ENCODE results near the gene KLK5. TPM values are rescaled to one million over a fixed set of nuclear protein-coding genes. Genes with fewer than 3 reads are reported as not detected.
"Not testable (repeated sequence)": the region's sequence is repeated elsewhere in the genome, so short reads cannot be mapped to it uniquely, and the experiment has no call there.

KLK5 gene
- polyA plus RNA-seq, 1 donor = 1.6 TPM

DNA sequence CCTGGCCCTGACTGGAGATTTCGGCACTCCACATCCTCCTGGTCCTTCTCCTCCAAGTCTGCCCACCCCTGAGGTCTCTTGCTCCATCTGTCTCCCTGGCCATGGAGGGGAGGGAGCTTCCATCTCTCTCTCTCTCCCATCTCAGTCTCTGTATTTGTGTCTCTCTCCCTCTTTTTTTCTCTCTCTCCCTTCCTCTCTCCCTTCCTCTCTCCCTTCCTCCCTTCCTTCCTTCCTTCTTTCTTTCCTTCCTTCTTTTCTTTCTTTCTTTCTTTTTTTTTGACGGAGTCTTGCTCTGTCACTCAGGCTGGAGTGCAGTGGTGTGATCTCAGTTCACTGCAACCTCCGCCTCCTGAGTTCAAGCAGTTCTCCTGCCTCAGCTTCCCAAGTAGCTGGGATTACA lies 17.0 kb upstream of the KLK5 start:
- H3K4me1 ChIP-seq (ENCODE audit: control insufficient read depth, insufficient read depth, low read length); H3K27me3 ChIP-seq (ENCODE audit: control insufficient read depth, insufficient read depth, low read length); H3K36me3 ChIP-seq (ENCODE audit: control insufficient read depth, insufficient read depth, low read length); H3K27ac ChIP-seq (ENCODE audit: low read length); H3K9me3 ChIP-seq (ENCODE audit: control insufficient read depth, low read depth, low read length); DNase-seq; H3K4me3 ChIP-seq (ENCODE audit: low read length): not testable (repeated sequence)
- 83% methylated on average over 1 of the region's 3 CpGs for WGBS (ENCODE audit: insufficient coverage, low lambda C conversion rate)

DNA sequence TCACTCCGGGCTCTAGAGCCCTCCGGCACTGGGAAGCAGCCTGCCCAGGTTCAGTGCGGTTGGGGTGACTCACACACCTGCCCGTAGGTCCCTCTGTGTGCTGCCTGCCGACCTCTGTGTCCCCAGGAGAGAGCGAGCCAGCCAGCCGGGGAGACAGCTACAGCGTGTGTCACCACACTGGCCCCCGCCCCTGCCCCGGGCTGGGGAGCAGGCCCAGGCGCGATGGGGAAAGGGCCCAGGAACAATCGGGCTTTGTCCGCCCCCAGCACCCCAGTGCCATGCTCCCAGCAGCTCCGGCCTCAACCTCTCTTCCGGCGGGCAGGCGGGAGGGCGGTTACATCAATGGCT lies 16.5 kb upstream of the KLK5 start, which contains the start of gene KLK6:
TSS of gene KLK6 (minus strand) at position 179 of the 348 bp plus-strand sequence. CDS start 1,487 bp downstream, outside the sequence.
- Histone ChIP-seq H3K36me3 (ENCODE audit: control insufficient read depth, insufficient read depth, low read length) (no peaks in the 10 kb centered on the region), H3K27ac (ENCODE audit: low read length) (no peak within 1 kb of the TSS), H3K9me3 (ENCODE audit: control insufficient read depth, low read depth, low read length) (no peaks in the 10 kb centered on the region), H3K4me3 (ENCODE audit: low read length) (no peak within 1 kb of the TSS), H3K27me3 (ENCODE audit: control insufficient read depth, insufficient read depth, low read length) (no peaks in the 10 kb centered on the region), H3K4me1 (ENCODE audit: control insufficient read depth, insufficient read depth, low read length) (no peaks in the 10 kb centered on the region)
- no CpG with 5 or more reads among the region's 19 CpGs for WGBS (ENCODE audit: insufficient coverage, low lambda C conversion rate)
- DNase-seq = no peak

- no peak overlapping the region for H3K27ac ChIP-seq (ENCODE audit: low read length)
- WGBS (ENCODE audit: insufficient coverage, low lambda C conversion rate) = no CpG with 5 or more reads among the region's 7 CpGs
Observed at GRCh38 chr19:50968716-50969412, 16.0 kb upstream of the KLK5 start.

DNA sequence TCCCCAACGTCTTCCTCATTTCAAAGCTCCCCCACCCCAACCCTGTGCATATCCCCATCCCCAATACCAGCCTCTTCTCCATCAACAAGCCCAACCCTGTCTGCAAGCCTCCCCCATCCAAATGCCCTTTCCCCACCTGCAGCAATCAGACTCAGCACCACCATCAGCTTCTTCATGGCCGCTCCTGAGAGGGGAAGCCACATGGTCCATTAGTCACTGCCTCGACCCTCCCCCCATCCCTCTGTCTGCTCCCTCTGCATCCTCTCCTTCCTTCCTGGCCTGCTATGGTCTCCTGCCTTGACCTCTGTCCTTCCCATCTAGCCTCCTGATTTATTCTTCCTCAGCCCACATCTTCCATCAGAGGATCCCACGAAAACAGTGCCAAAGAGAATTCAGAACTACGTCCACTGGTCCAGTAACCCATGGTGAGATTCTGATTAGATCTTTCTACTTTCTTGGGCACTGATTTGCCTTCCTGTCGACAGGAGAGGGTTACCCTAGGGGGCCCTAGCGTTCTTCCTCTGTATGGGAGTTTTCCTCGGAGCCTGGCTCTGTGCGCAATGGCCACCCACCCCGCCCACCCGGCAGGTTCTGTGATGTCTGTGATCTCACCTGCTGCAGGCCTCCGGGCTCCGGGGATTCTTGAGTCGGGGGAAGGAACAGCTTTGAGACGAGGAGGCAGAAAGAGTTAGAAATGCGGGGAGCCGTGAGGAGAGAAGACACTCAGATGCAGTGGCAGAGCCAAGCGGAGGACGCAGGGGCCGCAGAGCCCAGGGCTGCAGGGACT lies 15.3 kb upstream of the KLK5 start:
- H3K4me1 ChIP-seq (ENCODE audit: control insufficient read depth, insufficient read depth, low read length) = no peaks in the 10 kb centered on the region
- no peak overlapping the region for H3K27ac ChIP-seq (ENCODE audit: low read length)
- DNase-seq = no peak
- no peaks in the 10 kb centered on the region for H3K36me3 ChIP-seq (ENCODE audit: control insufficient read depth, insufficient read depth, low read length)
- H3K27me3 ChIP-seq (ENCODE audit: control insufficient read depth, insufficient read depth, low read length) = no peaks in the 10 kb centered on the region
- H3K4me3 ChIP-seq (ENCODE audit: low read length) = no peak overlapping the region
- WGBS (ENCODE audit: insufficient coverage, low lambda C conversion rate) = no CpG with 5 or more reads among the region's 20 CpGs
- H3K9me3 ChIP-seq (ENCODE audit: control insufficient read depth, low read depth, low read length) = no peaks in the 10 kb centered on the region

More at GRCh38 chr19:50968716-50969412, 16.0 kb upstream of the KLK5 start:
- H3K27me3 ChIP-seq (ENCODE audit: control insufficient read depth, insufficient read depth, low read length) = no peaks in the 10 kb centered on the region
- DNase-seq = no peak
- no peaks in the 10 kb centered on the region for H3K36me3 ChIP-seq (ENCODE audit: control insufficient read depth, insufficient read depth, low read length)
- no peaks in the 10 kb centered on the region for H3K9me3 ChIP-seq (ENCODE audit: control insufficient read depth, low read depth, low read length)
- H3K4me3 ChIP-seq (ENCODE audit: low read length) = no peak overlapping the region
- H3K4me1 ChIP-seq (ENCODE audit: control insufficient read depth, insufficient read depth, low read length) = no peaks in the 10 kb centered on the region

- no peaks in the 10 kb centered on the region for H3K4me1 ChIP-seq (ENCODE audit: control insufficient read depth, insufficient read depth, low read length)
- no peak for DNase-seq
- H3K4me3 ChIP-seq (ENCODE audit: low read length) = no peak overlapping the region
- no peaks in the 10 kb centered on the region for H3K27me3 ChIP-seq (ENCODE audit: control insufficient read depth, insufficient read depth, low read length)
- no peaks in the 10 kb centered on the region for H3K36me3 ChIP-seq (ENCODE audit: control insufficient read depth, insufficient read depth, low read length)
- H3K27ac ChIP-seq (ENCODE audit: low read length) = no peak overlapping the region
- no peaks in the 10 kb centered on the region for H3K9me3 ChIP-seq (ENCODE audit: control insufficient read depth, low read depth, low read length)
- WGBS (ENCODE audit: insufficient coverage, low lambda C conversion rate) = no CpG with 5 or more reads among the region's 3 CpGs
Observed at GRCh38 chr19:50964266-50964665, 11.4 kb upstream of the KLK5 start.

- DNase-seq = no peak
- Histone ChIP-seq H3K4me3 (ENCODE audit: low read length) (no peak overlapping the region), H3K4me1 (ENCODE audit: control insufficient read depth, insufficient read depth, low read length) (no peaks in the 10 kb centered on the region), H3K27me3 (ENCODE audit: control insufficient read depth, insufficient read depth, low read length) (no peaks in the 10 kb centered on the region), H3K27ac (ENCODE audit: low read length) (no peak overlapping the region), H3K36me3 (ENCODE audit: control insufficient read depth, insufficient read depth, low read length) (no peaks in the 10 kb centered on the region), H3K9me3 (ENCODE audit: control insufficient read depth, low read depth, low read length) (no peaks in the 10 kb centered on the region)
- WGBS (ENCODE audit: insufficient coverage, low lambda C conversion rate) = no CpG with 5 or more reads among the region's 6 CpGs
Observed at GRCh38 chr19:50963381-50963780, 10.5 kb upstream of the KLK5 start.

GRCh38 chr19:50962245-50962644 lies 9.4 kb upstream of the KLK5 start:
- Histone ChIP-seq H3K4me1 (ENCODE audit: control insufficient read depth, insufficient read depth, low read length) (no peaks in the 10 kb centered on the region), H3K27me3 (ENCODE audit: control insufficient read depth, insufficient read depth, low read length) (no peaks in the 10 kb centered on the region), H3K9me3 (ENCODE audit: control insufficient read depth, low read depth, low read length) (no peaks in the 10 kb centered on the region), H3K4me3 (ENCODE audit: low read length) (no peak overlapping the region), H3K36me3 (ENCODE audit: control insufficient read depth, insufficient read depth, low read length) (no peaks in the 10 kb centered on the region), H3K27ac (ENCODE audit: low read length) (no peak overlapping the region)
- WGBS (ENCODE audit: insufficient coverage, low lambda C conversion rate) = no CpG with 5 or more reads among the region's 1 CpG
- no peak for DNase-seq

- Histone ChIP-seq H3K4me1 (ENCODE audit: control insufficient read depth, insufficient read depth, low read length) (no peaks in the 10 kb centered on the region), H3K9me3 (ENCODE audit: control insufficient read depth, low read depth, low read length) (no peaks in the 10 kb centered on the region), H3K36me3 (ENCODE audit: control insufficient read depth, insufficient read depth, low read length) (no peaks in the 10 kb centered on the region), H3K27me3 (ENCODE audit: control insufficient read depth, insufficient read depth, low read length) (no peaks in the 10 kb centered on the region), H3K27ac (ENCODE audit: low read length) (no peak overlapping the region), H3K4me3 (ENCODE audit: low read length) (no peak overlapping the region)
- 72% methylated on average over 3 of the region's 9 CpGs for WGBS (ENCODE audit: insufficient coverage, low lambda C conversion rate)
- peak in 1 of 2 donors; percentile 12 for DNase-seq
Observed at GRCh38 chr19:50959731-50960500, 7.1 kb upstream of the KLK5 start.

- no peaks in the 10 kb centered on the region for H3K4me1 ChIP-seq (ENCODE audit: control insufficient read depth, insufficient read depth, low read length)
- no peaks in the 10 kb centered on the region for H3K27me3 ChIP-seq (ENCODE audit: control insufficient read depth, insufficient read depth, low read length)
- no peak for DNase-seq
- no peak overlapping the region for H3K4me3 ChIP-seq (ENCODE audit: low read length)
- H3K9me3 ChIP-seq (ENCODE audit: control insufficient read depth, low read depth, low read length) = no peaks in the 10 kb centered on the region
- 86% methylated on average over 4 of the region's 8 CpGs for WGBS (ENCODE audit: insufficient coverage, low lambda C conversion rate)
- H3K27ac ChIP-seq (ENCODE audit: low read length) = no peak overlapping the region
- H3K36me3 ChIP-seq (ENCODE audit: control insufficient read depth, insufficient read depth, low read length) = no peaks in the 10 kb centered on the region
Observed at GRCh38 chr19:50957587-50957986, 4.7 kb upstream of the KLK5 start.

DNA sequence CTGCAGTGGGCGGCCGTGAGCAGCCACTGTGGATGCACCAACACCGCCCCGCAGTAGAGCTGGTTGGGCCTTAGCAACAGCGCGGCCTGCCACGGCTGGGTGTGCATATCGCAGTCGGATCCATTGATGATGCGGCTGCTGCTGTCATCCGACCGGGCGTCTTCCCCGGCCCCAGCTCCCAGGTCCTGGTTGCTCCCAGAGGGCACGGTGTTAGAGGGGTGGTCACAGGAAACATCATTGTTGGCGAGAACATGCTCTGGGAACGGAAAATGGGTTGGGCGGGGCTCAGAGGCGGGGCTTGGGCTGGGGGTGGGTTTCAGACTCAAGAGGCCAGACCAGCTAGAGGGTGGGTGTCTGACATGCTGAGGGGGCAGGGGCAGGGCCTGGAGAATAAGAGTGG lies 3.0 kb downstream of the KLK5 start:
- H3K4me3 ChIP-seq (ENCODE audit: low read length) = no peak overlapping the region
- DNase-seq = no peak
- no peaks in the 10 kb centered on the region for H3K4me1 ChIP-seq (ENCODE audit: control insufficient read depth, insufficient read depth, low read length)
- no peaks in the 10 kb centered on the region for H3K9me3 ChIP-seq (ENCODE audit: control insufficient read depth, low read depth, low read length)
- WGBS (ENCODE audit: insufficient coverage, low lambda C conversion rate) = no CpG with 5 or more reads among the region's 19 CpGs
- no peak overlapping the region for H3K27ac ChIP-seq (ENCODE audit: low read length)
- H3K36me3 ChIP-seq (ENCODE audit: control insufficient read depth, insufficient read depth, low read length) = no peaks in the 10 kb centered on the region
- H3K27me3 ChIP-seq (ENCODE audit: control insufficient read depth, insufficient read depth, low read length) = no peaks in the 10 kb centered on the region
